Activated naive CD4-positive, alpha-beta T cell treated with anti-CD3 and anti-CD28 coated beads, Interleukin-2, amount 50 U/mL, for 24 hours (primary cell): Measurements from ENCODE around the gene SYVN1.
A peak's percentile ranks its signal among the peaks of the same experiment; 100 is the strongest.
"Not testable (repeated sequence)": the region's sequence is repeated elsewhere in the genome, so short reads cannot be mapped to it uniquely, and the experiment has no call there.

Experiments used
- H3K27ac Mint-ChIP-seq: one replicate; pipeline ENCODE4 v1.8.0; 2021; ENCODE audit warnings: mild to moderate bottlenecking, mixed read lengths
- H3K27me3 Mint-ChIP-seq: one replicate; pipeline ENCODE4 v1.8.0; 2021; ENCODE audit warnings: mixed read lengths
- H3K36me3 Mint-ChIP-seq: one replicate; pipeline ENCODE4 v1.8.0; 2021; ENCODE audit warnings: mixed read lengths
- H3K4me1 Mint-ChIP-seq: one replicate; pipeline ENCODE4 v1.8.0; 2021; ENCODE audit warnings: mixed read lengths
- H3K4me3 Mint-ChIP-seq: one replicate; pipeline ENCODE4 v1.8.0; 2021; ENCODE audit warnings: mild to moderate bottlenecking, mixed read lengths
- H3K9me3 Mint-ChIP-seq: one replicate; pipeline ENCODE4 v1.8.0; 2021; ENCODE audit warnings: mixed read lengths

The SYVN1 gene

GRCh38 chr11:65134240-65134951 is at the start of gene SYVN1:
TSS of gene SYVN1 (minus strand) at chr11:65134519. CDS start at chr11:65133601, 918 bp downstream.
- Mint-ChIP-seq H3K27ac (peak within 1 kb of the TSS; percentile 99), H3K9me3 (no peaks in the 10 kb centered on the region), H3K4me3 (peak within 1 kb of the TSS; percentile 99), H3K4me1 (peaks cover 29% of the 10 kb centered on the region), H3K27me3 (no peaks in the 10 kb centered on the region), H3K36me3 (peaks cover 4% of the 10 kb centered on the region)

GRCh38 chr11:65183201-65183891 is 49.0 kb upstream of the SYVN1 start:
- Mint-ChIP-seq H3K27me3 (no peaks in the 10 kb centered on the region), H3K27ac (no peak overlapping the region), H3K4me3 (peak overlapping the region; percentile 12)

DNA sequence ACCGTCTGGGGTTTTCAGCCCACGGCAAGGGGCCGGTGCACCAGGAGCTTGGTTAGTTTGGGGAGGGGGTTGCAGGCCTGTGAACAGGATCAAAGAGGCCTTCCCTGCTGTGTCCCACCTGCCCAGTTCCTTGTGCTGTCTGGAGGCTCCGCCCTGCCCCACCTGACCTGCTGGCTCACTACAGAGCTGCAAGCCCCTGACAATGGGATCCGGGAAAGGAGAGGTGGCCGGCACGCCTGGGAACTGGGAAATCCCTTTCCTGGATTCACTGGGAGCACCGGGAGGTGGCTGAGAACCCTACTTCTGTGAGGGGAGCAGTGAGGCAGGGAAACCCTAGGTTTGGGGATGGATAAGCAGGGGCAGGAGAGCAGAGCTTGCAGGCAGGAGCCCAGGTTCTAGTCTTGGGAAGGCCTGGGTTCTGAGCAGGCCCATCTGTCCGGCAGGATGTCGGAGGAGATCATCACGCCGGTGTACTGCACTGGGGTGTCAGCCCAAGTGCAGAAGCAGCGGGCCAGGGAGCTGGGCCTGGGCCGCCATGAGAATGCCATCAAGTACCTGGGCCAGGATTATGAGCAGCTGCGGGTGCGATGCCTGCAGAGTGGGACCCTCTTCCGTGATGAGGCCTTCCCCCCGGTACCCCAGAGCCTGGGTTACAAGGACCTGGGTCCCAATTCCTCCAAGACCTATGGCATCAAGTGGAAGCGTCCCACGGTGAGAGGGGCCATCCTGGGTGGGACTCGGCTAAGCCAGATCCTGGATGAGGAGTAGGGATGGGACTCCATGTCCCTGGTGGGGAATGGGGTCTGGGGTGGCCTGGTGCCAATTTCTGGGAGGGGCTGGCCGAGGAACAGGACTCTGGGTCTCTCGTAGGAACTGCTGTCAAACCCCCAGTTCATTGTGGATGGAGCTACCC is 48.2 kb upstream of the SYVN1 start:
- Mint-ChIP-seq H3K9me3 (no peaks in the 10 kb centered on the region), H3K27me3 (no peaks in the 10 kb centered on the region)

More at GRCh38 chr11:65183201-65183891, 49.0 kb upstream of the SYVN1 start:
- peaks cover 18% of the 10 kb centered on the region for H3K4me1 Mint-ChIP-seq
- H3K36me3 Mint-ChIP-seq = peaks cover 2% of the 10 kb centered on the region
- no peaks in the 10 kb centered on the region for H3K9me3 Mint-ChIP-seq

GRCh38 chr11:65181569-65182257 is 47.4 kb upstream of the SYVN1 start, which contains the start of gene CAPN1:
TSS of gene CAPN1 (plus strand) at chr11:65181928. CDS start at chr11:65182702, 774 bp downstream.
- peak within 1 kb of the TSS; percentile 88 for H3K4me3 Mint-ChIP-seq
- no peaks in the 10 kb centered on the region for H3K9me3 Mint-ChIP-seq
- peaks cover 2% of the 10 kb centered on the region for H3K36me3 Mint-ChIP-seq
- H3K4me1 Mint-ChIP-seq = peaks cover 18% of the 10 kb centered on the region
- H3K27me3 Mint-ChIP-seq = no peaks in the 10 kb centered on the region
- H3K27ac Mint-ChIP-seq = peak within 1 kb of the TSS; percentile 79

More for the DNA sequence above, 48.2 kb upstream of the SYVN1 start:
- H3K36me3 Mint-ChIP-seq = peaks cover 2% of the 10 kb centered on the region
- H3K27ac Mint-ChIP-seq = peak overlapping the region; percentile 76
- H3K4me3 Mint-ChIP-seq = peak overlapping the region; percentile 83
- H3K4me1 Mint-ChIP-seq = peaks cover 18% of the 10 kb centered on the region

GRCh38 chr11:65180877-65181568 is 46.7 kb upstream of the SYVN1 start:
- H3K36me3 Mint-ChIP-seq = no peaks in the 10 kb centered on the region
- peak overlapping the region; percentile 85 for H3K4me3 Mint-ChIP-seq
- H3K27me3 Mint-ChIP-seq = no peaks in the 10 kb centered on the region
- peaks cover 18% of the 10 kb centered on the region for H3K4me1 Mint-ChIP-seq
- no peaks in the 10 kb centered on the region for H3K9me3 Mint-ChIP-seq
- peak overlapping the region; percentile 79 for H3K27ac Mint-ChIP-seq

GRCh38 chr11:65174571-65175010 is 40.3 kb upstream of the SYVN1 start:
- H3K9me3 Mint-ChIP-seq, H3K36me3 Mint-ChIP-seq, H3K4me3 Mint-ChIP-seq, H3K27me3 Mint-ChIP-seq, H3K4me1 Mint-ChIP-seq, H3K27ac Mint-ChIP-seq: not testable (repeated sequence)

DNA sequence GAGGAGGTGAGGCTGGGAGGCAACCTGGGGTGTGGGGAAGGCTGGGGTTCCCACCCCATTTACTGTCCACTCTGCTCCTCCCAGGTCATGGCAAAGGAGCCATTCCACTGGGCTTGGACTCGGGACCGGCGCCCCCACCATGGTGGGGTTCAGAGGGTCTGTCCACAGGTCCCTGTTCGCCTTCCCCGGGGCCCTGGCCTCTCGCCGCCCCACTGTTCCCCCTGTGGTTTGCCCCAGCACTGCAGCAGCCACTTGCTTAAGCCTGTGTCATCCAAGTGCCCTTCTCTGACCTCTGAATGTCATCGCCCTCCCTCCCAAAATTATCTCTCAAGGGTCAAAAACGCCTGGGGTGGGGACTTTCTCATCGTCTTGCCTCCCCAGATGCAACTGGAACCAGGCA is 38.3 kb upstream of the SYVN1 start:
- Mint-ChIP-seq H3K36me3 (no peaks in the 10 kb centered on the region), H3K27me3 (no peaks in the 10 kb centered on the region), H3K4me3 (no peak overlapping the region), H3K4me1 (peaks cover 8% of the 10 kb centered on the region), H3K27ac (no peak overlapping the region), H3K9me3 (no peaks in the 10 kb centered on the region)

- Mint-ChIP-seq H3K36me3 (no peaks in the 10 kb centered on the region), H3K27me3 (no peaks in the 10 kb centered on the region), H3K4me1 (peaks cover 8% of the 10 kb centered on the region), H3K27ac (peak within 1 kb of the TSS; percentile 46), H3K4me3 (no peak within 1 kb of the TSS), H3K9me3 (no peaks in the 10 kb centered on the region)
Observed at GRCh38 chr11:65170058-65170534, 35.8 kb upstream of the SYVN1 start, which contains the start of gene SPDYC. TSS of gene SPDYC (plus strand) at chr11:65170233. CDS start at chr11:65171358, 1,125 bp downstream.

DNA sequence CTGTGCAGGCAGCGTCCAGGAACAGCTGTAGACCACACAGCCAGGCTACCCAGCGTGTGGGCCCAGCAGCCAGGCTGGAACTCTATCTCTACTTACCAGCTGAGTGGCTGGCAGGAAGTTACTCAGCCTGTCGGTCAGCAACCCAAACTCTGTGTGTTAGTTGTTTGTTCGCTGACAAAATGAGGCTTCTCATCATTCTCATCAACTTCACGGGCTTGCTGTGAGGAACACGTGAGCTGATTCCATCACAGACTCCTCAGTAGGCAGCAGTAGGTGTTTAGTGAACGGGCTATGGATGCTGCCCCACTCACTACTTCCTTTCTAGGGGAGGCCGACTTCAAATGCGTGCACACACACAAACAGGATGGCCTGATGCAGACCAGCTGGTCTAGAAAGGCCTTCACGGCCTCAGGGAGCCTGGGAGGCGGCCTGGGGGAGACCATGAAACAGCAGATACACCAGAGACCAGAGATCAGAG is 34.9 kb upstream of the SYVN1 start:
- H3K27ac Mint-ChIP-seq = peak overlapping the region; percentile 35
- H3K4me3 Mint-ChIP-seq = no peak overlapping the region
- no peaks in the 10 kb centered on the region for H3K36me3 Mint-ChIP-seq
- peaks cover 8% of the 10 kb centered on the region for H3K4me1 Mint-ChIP-seq
- no peaks in the 10 kb centered on the region for H3K27me3 Mint-ChIP-seq
- no peaks in the 10 kb centered on the region for H3K9me3 Mint-ChIP-seq

- Mint-ChIP-seq H3K4me1 (peaks cover 8% of the 10 kb centered on the region), H3K9me3 (no peaks in the 10 kb centered on the region), H3K27ac (no peak overlapping the region), H3K36me3 (no peaks in the 10 kb centered on the region), H3K4me3 (no peak overlapping the region), H3K27me3 (no peaks in the 10 kb centered on the region)
Observed at GRCh38 chr11:65167656-65168055, 33.3 kb upstream of the SYVN1 start.

GRCh38 chr11:65166893-65167292 is 32.6 kb upstream of the SYVN1 start:
- Mint-ChIP-seq H3K4me1 (peaks cover 8% of the 10 kb centered on the region), H3K27me3 (no peaks in the 10 kb centered on the region), H3K27ac (no peak overlapping the region), H3K9me3 (no peaks in the 10 kb centered on the region), H3K36me3 (no peaks in the 10 kb centered on the region), H3K4me3 (no peak overlapping the region)

DNA sequence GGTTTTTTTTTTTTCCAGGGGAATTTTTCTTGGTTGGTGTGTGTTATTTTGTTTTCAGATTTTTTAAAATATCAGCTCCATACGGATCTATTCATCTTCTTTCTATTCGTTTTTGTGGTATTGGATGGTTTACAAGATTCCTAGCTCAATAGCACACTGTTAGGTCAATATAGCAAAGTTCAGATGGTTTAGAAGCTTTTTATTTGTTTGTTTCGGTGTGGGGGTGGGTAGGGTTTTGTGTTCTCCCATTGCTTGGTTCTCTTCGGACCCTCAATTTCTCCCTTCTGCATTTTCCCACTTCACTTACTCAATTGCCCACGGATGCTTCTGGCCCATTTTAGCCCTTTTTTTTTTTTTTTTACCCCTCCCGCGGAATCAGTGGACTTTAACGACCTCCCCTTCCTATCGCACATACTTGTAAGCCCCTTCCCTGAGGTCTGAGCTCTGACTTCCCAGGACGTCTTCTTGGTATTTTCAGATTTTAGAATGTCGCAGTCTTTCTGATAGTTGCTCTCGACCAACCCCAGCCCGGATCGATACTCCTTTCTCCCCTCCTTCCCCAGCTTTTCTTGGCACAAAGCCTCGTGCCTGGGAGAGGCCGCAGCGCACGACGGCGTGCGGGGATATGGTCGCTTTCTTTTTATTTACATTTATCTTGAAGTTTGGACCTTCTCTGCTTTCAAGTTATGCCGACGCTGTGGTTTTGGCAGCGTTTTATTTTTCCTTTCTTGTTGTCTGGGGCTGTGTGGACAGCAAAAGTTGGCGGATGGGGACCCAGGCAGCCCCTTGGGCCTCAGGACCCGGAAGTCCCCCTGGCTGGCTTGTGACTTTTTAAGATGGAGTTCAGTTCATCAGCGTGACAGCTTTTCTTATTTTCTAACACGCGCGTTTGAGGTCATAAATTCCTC is 31.3 kb upstream of the SYVN1 start:
- H3K36me3 Mint-ChIP-seq = no peaks in the 10 kb centered on the region
- H3K27me3 Mint-ChIP-seq = no peaks in the 10 kb centered on the region
- H3K4me1 Mint-ChIP-seq = peaks cover 8% of the 10 kb centered on the region
- no peak overlapping the region for H3K27ac Mint-ChIP-seq
- no peaks in the 10 kb centered on the region for H3K9me3 Mint-ChIP-seq
- no peak overlapping the region for H3K4me3 Mint-ChIP-seq

DNA sequence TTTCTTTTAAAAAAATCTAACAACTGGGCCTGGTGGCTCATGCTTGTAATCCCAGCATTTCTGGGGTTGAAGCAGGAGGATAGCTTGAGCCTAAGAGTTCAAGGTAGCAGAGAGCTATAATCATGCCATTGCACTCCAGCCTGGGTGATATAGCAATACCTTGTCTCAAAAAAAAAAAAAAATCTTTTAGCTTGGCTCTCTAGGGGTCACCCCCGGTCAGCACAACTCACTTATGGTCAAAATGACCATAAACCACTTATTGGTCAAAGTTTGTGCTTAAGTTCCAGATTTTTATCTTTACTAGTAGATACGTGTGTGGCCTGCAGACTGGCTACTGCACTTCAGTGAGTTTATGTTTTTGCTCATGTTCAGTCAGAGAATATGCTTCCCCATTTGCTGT is 29.4 kb upstream of the SYVN1 start:
- Mint-ChIP-seq H3K27ac (no peak overlapping the region), H3K36me3 (no peaks in the 10 kb centered on the region), H3K4me3 (no peak overlapping the region), H3K4me1 (no peaks in the 10 kb centered on the region), H3K9me3 (no peaks in the 10 kb centered on the region), H3K27me3 (no peaks in the 10 kb centered on the region)
